MCF 10A (cell line): ENCODE results near the gene POFUT2. TPM values are rescaled to one million over a fixed set of nuclear protein-coding genes. Genes with fewer than 3 reads are reported as not detected.
"Not testable (repeated sequence)": the region's sequence is repeated elsewhere in the genome, so short reads cannot be mapped to it uniquely, and the experiment has no call there.

ENCODE experiments used
- BruUV-seq: library from RNA; stranded (reverse); fragments of 400-500 nt; replicated peaks from 2 replicates; lab custom pipeline; 2021; lab: Mats Ljungman, UMichigan
- CTCF ChIA-PET: fragments of 300-600 bp; sonication (Branson Sonifier 250); formaldehyde crosslinking; extraction: SDS; loops from one replicate; lab custom pipeline; 2021; ENCODE audit warnings: antibody characterized with exemption, inconsistent platforms; lab: Yijun Ruan, JAX
- POLR2A ChIA-PET: fragments of 300-600, 350-650 bp; sonication (Branson Sonifier 250); formaldehyde crosslinking; extraction: SDS; loops from one replicate; lab custom pipeline; 2020; ENCODE audit warnings: antibody characterized with exemption, inconsistent platforms; lab: Yijun Ruan, JAX
- DNase-seq: peaks from one replicate; pipeline ENCODE4 v3.0.0-alpha.2; 2018; ENCODE audit not compliant: unreplicated experiment
- H3K27ac Mint-ChIP-seq: one replicate; pipeline ENCODE4 v1.8.0; 2022; ENCODE audit warnings: mild to moderate bottlenecking, low read depth, mixed read lengths; ENCODE audit not compliant: unreplicated experiment
- H3K27me3 Mint-ChIP-seq: one replicate; pipeline ENCODE4 v1.8.0; 2022; ENCODE audit warnings: mixed read lengths; ENCODE audit not compliant: insufficient read depth, unreplicated experiment
- H3K36me3 Mint-ChIP-seq: one replicate; pipeline ENCODE4 v1.8.0; 2022; ENCODE audit warnings: mild to moderate bottlenecking, moderate library complexity, mixed read lengths; ENCODE audit not compliant: insufficient read depth, unreplicated experiment
- H3K4me1 Mint-ChIP-seq: one replicate; pipeline ENCODE4 v1.8.0; 2022; ENCODE audit warnings: mixed read lengths; ENCODE audit not compliant: insufficient read depth, unreplicated experiment
- H3K4me3 Mint-ChIP-seq: one replicate; pipeline ENCODE4 v1.8.0; 2022; ENCODE audit warnings: mild to moderate bottlenecking, moderate library complexity, mixed read lengths; ENCODE audit not compliant: unreplicated experiment
- H3K9me3 Mint-ChIP-seq: one replicate; pipeline ENCODE4 v1.8.0; 2022; ENCODE audit warnings: mixed read lengths; ENCODE audit not compliant: unreplicated experiment
- intact Hi-C: fragments of 100-400 bp; cut with micrococcal nuclease; formaldehyde crosslinking; loops from 2 replicates; pipeline ENCODE4 v1.14.1; 2022
- total RNA-seq: library from RNA; stranded (reverse); gene quantifications from 2 replicates; pipeline ENCODE4 v1.2.3, GENCODE V29; 2022
- TF ChIP-seq, protein P1 (sequence below): fragments of 200-600 bp; IDR thresholded peaks from one replicate; pipeline ENCODE4 v1.8.0; 2022; ENCODE audit warnings: antibody characterized with exemption, mild to moderate bottlenecking; ENCODE audit not compliant: unreplicated experiment

Gene POFUT2
- total RNA-seq, 1 experiment from 2014 or later: 25.2 TPM

DNA sequence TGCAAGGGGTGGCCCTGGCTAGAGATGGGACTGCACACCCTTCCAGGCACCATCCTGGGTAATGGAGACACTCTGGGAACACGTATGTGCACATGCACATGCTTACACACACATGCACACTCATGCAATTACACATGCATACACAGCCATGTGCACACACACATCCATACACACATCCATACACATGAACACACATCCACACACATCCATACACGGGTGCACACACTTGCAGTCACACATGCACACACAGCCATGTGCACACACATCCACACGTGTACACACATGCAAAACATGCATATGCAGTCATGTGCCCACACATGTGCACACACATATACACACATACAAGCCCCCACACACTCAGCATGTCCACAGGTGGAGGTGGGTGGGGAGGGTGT lies 22.3 kb upstream of the POFUT2 start:
- intact Hi-C loops: loop anchor here (5.0 kb wide), 1 partner anchor 127 kb away; no protein-coding TSS in a partner anchor
- TF ChIP-seq, protein P1, sequence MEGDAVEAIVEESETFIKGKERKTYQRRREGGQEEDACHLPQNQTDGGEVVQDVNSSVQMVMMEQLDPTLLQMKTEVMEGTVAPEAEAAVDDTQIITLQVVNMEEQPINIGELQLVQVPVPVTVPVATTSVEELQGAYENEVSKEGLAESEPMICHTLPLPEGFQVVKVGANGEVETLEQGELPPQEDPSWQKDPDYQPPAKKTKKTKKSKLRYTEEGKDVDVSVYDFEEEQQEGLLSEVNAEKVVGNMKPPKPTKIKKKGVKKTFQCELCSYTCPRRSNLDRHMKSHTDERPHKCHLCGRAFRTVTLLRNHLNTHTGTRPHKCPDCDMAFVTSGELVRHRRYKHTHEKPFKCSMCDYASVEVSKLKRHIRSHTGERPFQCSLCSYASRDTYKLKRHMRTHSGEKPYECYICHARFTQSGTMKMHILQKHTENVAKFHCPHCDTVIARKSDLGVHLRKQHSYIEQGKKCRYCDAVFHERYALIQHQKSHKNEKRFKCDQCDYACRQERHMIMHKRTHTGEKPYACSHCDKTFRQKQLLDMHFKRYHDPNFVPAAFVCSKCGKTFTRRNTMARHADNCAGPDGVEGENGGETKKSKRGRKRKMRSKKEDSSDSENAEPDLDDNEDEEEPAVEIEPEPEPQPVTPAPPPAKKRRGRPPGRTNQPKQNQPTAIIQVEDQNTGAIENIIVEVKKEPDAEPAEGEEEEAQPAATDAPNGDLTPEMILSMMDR: no peak
- peaks cover 10% of the 10 kb centered on the region for H3K9me3 Mint-ChIP-seq
- peaks cover 51% of the 10 kb centered on the region for H3K27me3 Mint-ChIP-seq
- H3K36me3 Mint-ChIP-seq: no peaks in the 10 kb centered on the region
- ChIA-PET POLR2A (no interaction called here), CTCF (no interaction called here)
- H3K27ac Mint-ChIP-seq: no peak overlapping the region
- BruUV-seq: no TSS peak
- no peak for DNase-seq
- peaks cover 19% of the 10 kb centered on the region for H3K4me1 Mint-ChIP-seq
- H3K4me3 Mint-ChIP-seq: no peak overlapping the region

DNA sequence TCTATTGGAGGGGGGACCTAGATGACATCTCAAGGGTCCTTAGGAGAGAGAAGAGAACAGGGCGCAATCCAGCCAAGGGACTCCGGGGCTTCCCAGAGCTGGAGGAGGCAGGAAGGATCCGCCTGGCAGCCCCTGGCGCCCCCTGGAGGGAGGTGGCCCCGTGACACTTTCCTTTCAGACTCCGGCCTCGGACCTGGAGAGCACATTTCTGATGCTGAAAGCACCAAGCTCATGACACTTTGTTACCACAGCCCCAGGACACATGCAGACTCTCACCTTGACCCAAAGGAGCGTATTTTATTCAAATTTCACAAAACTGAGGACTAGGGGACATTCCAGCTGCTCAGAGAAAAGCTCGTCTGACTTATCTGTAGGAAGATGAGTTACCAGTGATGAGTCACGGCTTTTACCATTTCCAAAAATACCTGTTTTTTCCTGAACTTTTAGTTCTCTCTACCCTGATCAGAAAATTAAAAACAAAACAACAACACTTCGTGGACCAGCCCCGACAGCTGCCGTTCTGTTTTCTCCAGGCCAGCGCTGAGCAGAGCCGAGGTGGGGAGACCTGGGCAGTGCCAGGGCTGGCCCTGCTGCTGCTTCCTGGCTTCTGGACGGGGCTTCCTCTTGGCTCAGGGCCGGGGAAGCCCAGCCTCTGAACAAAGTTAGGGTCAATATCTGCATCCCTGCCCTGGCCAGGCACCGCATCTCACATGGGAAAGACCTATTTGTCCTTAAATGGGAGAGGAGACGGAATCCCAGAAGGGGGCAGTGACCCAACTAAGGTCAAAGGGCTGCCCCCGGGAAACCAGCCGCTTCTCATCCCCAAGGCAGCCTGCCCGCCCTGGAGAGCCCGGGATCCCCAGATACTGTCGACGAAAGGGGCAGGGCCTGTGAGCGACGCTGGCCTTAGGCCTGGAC lies 21.6 kb upstream of the POFUT2 start:
- H3K27ac Mint-ChIP-seq: no peak overlapping the region
- peaks cover 45% of the 10 kb centered on the region for H3K27me3 Mint-ChIP-seq
- CTCF ChIA-PET: interaction anchor here (0.7 kb wide), 2 partner anchors 119 to 539 kb away, joined by 3 to 4 read pairs; no protein-coding TSS in a partner anchor
- BruUV-seq: no TSS peak
- POLR2A ChIA-PET: no interaction called here
- peaks cover 19% of the 10 kb centered on the region for H3K4me1 Mint-ChIP-seq
- peak; percentile 61 for DNase-seq
- intact Hi-C loops: loop anchor here (5.0 kb wide), 1 partner anchor 128 kb away; no protein-coding TSS in a partner anchor
- H3K4me3 Mint-ChIP-seq: no peak overlapping the region
- H3K36me3 Mint-ChIP-seq: no peaks in the 10 kb centered on the region
- TF ChIP-seq, protein P1: peak; percentile 34
- peaks cover 10% of the 10 kb centered on the region for H3K9me3 Mint-ChIP-seq

DNA sequence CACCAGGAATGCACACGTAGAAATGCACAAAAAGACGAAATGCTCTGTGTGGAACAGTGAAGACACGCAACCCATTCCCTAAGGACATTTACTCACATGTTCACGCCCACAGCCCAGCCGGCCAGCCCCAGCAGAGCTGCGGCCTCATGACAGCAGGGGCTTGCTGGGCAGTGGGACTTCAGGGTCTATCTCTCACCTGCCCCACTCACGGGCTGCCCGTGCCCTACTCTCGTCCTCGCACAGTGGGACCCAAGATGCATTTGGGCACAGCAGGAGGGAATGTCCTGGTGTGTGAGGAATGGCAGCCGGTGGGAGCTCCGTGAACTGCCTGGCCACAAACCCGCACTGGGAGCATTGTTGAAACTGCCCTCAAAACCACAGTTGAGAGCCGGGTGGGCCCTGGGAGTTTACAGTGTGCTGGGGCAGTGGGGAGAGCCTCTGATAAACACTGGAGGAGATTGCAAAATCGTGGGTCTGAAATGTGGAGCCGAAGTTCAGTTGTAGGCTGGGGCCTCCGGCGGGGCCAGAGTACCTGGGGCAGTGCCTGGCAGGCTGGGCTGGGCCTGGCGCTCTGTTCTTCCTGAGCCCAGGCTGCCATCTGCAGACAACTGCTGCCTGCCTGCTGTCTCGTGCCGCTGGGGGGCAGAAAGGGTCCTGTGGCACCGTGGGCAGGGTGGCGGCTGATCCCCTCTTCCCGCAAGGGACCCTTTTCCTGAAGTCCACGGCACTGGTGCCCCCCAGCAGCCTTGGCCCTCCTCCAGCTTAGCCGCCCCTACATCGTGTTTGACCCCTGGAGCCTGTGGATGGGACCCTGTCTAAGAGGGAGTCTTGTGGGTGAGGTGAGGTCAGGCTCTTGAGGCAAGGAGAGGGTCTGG lies 20.7 kb upstream of the POFUT2 start:
- Mint-ChIP-seq H3K9me3 (peaks cover 10% of the 10 kb centered on the region), H3K27ac (no peak overlapping the region), H3K4me1 (peaks cover 19% of the 10 kb centered on the region), H3K36me3 (no peaks in the 10 kb centered on the region), H3K4me3 (no peak overlapping the region), H3K27me3 (peaks cover 36% of the 10 kb centered on the region)
- intact Hi-C loops: loop anchor here (5.0 kb wide), 1 partner anchor 129 kb away; no protein-coding TSS in a partner anchor
- peak; percentile 29 for DNase-seq
- ChIA-PET CTCF (interaction anchor here (0.6 to 0.7 kb wide), 2 partner anchors 132 to 540 kb away, joined by 3 to 4 read pairs; no protein-coding TSS in a partner anchor), POLR2A (no interaction called here)
- TF ChIP-seq, protein P1: no peak
- no TSS peak for BruUV-seq

DNA sequence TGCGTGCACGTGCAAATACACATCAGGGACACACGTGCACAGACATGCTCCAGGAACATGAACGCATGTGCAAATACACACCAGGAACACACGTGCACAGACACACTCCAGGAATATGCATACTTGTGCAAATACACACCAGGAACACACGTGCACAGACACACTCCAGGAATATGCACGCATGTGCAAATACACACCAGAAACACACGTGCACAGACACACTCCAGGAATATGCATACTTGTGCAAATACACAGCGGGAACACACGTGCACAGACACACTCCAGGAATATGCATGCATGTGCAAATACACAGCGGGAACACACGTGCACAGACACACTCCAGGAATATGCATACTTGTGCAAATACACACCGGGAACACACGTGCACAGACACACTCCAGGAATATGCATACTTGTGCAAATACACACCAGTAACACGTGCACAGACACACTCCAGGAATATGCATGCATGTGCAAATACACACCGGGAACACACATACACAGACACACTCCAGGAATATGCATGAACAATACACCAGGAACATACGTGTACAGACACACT lies 20.0 kb upstream of the POFUT2 start:
- peaks cover 28% of the 10 kb centered on the region for H3K27me3 Mint-ChIP-seq
- intact Hi-C loops: loop anchor here (5.0 kb wide), 1 partner anchor 130 kb away; no protein-coding TSS in a partner anchor
- DNase-seq, H3K4me3 Mint-ChIP-seq, BruUV-seq, H3K27ac Mint-ChIP-seq, H3K36me3 Mint-ChIP-seq, POLR2A ChIA-PET: not testable (repeated sequence)
- CTCF ChIA-PET: interaction anchor here (0.6 to 1.1 kb wide), 2 partner anchors 15 to 133 kb away, joined by 3 read pairs; no protein-coding TSS in a partner anchor
- H3K4me1 Mint-ChIP-seq: peaks cover 19% of the 10 kb centered on the region
- peaks cover 10% of the 10 kb centered on the region for H3K9me3 Mint-ChIP-seq
